Small intestine (tissue), 7 donors: ENCODE measurements around the gene C17orf67. TPM values are rescaled to one million over a fixed set of nuclear protein-coding genes. Genes with fewer than 3 reads are reported as not detected.

Source experiments
- DNase-seq, 2 donors: peaks; one replicate each; pipeline versions ENCODE4 v3.0.0 to v3.0.0-alpha.2; 2013
- FAIRE-seq: peaks from 2 replicates; lab custom pipeline; 2012; peaks lifted over from hg19 to GRCh38; lab: Jason Lieb, UNC
- H3K27ac ChIP-seq, 3 donors: one replicate each; pipeline ENCODE4 v1.5.1; 2013; ENCODE audit warnings: low read length in 2 of 3, mild to moderate bottlenecking in 2 of 3, control low read depth in 1 of 3, inconsistent platforms in 1 of 3, low read depth in 1 of 3, moderate library complexity in 1 of 3
- H3K27me3 ChIP-seq, 3 donors: one replicate each; pipeline ENCODE4 v1.6.1; 2013; ENCODE audit warnings: low read length in 3 of 3, inconsistent platforms in 1 of 3; ENCODE audit not compliant: control insufficient read depth in 3 of 3, insufficient read depth in 3 of 3
- H3K36me3 ChIP-seq, 3 donors: one replicate each; pipeline ENCODE4 v1.6.1; 2013; ENCODE audit warnings: low read length in 3 of 3, inconsistent platforms in 1 of 3, low read depth in 1 of 3, mild to moderate bottlenecking in 1 of 3, moderate library complexity in 1 of 3; ENCODE audit not compliant: control insufficient read depth in 3 of 3, insufficient read depth in 2 of 3
- H3K4me1 ChIP-seq, 3 donors: one replicate each; pipeline ENCODE4 v1.6.1; 2013; ENCODE audit warnings: low read length in 2 of 3, inconsistent platforms in 1 of 3, low read depth in 1 of 3, mild to moderate bottlenecking in 1 of 3, moderate library complexity in 1 of 3; ENCODE audit not compliant: control insufficient read depth in 3 of 3, insufficient read depth in 2 of 3
- H3K4me3 ChIP-seq, 3 donors: one replicate each; pipeline ENCODE4 v1.5.1; 2013; ENCODE audit warnings: low read length in 3 of 3, control low read depth in 1 of 3, inconsistent platforms in 1 of 3, low read depth in 1 of 3, mild to moderate bottlenecking in 1 of 3, moderate library complexity in 1 of 3
- H3K9me3 ChIP-seq, 2 donors: one replicate each; pipeline ENCODE4 v1.6.1; 2013; ENCODE audit warnings: low read depth in 1 of 2, low read length in 1 of 2; ENCODE audit not compliant: control insufficient read depth in 2 of 2, insufficient read depth in 1 of 2
- WGBS, 3 donors: extraction: QIAGEN DNeasy Blood & Tissue Kit; methylation state at CpG; one replicate each; pipeline ENCODE4 v1.1.7; 2013; 5-methylcytosine and 5-hydroxymethylcytosine counted together
- polyA plus RNA-seq, 4 donors: library from polyadenylated mRNA; stranded (reverse) in 3 of 4; unstranded in 1 of 4; fragments of 200-250 nt in 3 of 4; fragments of 120-200 nt in 1 of 4; gene quantifications; one replicate each; pipeline versions ENCODE4 v1.2.1 to v1.2.3, GENCODE V29; 2013
- donor health status: healthy with polysubstance abuse.
- donor health status: control.
- donor health status: control.
- donor health status: Bipolar disorder and iron deficiency.
- donor health status: healthy.

The C17orf67 gene
- polyA plus RNA-seq, 4 donors, result 0.62 to 41.9 (median 6.6) TPM

- H3K4me1 ChIP-seq, result peaks cover 0 to 5% (median 0%) of the 10 kb centered on the region in 3 donors
- FAIRE-seq, result no peak
- H3K9me3 ChIP-seq, result peaks cover 0 to 7% of the 10 kb centered on the region in 2 donors
- WGBS, 3 donors, result 8 to 21% (median 12%) methylated on average over 14 of the region's 14 CpGs
- H3K4me3 ChIP-seq, result no peak overlapping the region
- no peak overlapping the region for H3K27ac ChIP-seq
- no peaks in the 10 kb centered on the region for H3K27me3 ChIP-seq
- peak; percentile 90 to 92 for DNase-seq
- no peaks in the 10 kb centered on the region for H3K36me3 ChIP-seq
Observed at GRCh38 chr17:56819431-56820145, 14.1 kb downstream of the C17orf67 start.

- no peaks in the 10 kb centered on the region for H3K36me3 ChIP-seq
- H3K4me1 ChIP-seq, result no peaks in the 10 kb centered on the region
- H3K27me3 ChIP-seq, result peaks cover 0 to 4% (median 0%) of the 10 kb centered on the region in 3 donors
- no peak overlapping the region for H3K4me3 ChIP-seq
- WGBS, 3 donors, result 91 to 96% (median 92%) methylated on average over 2 of the region's 2 CpGs
- no peak overlapping the region for H3K27ac ChIP-seq
- DNase-seq, result no peak
- FAIRE-seq, result no peak
- H3K9me3 ChIP-seq, result peaks cover 0 to 3% of the 10 kb centered on the region in 2 donors
Observed at GRCh38 chr17:56819030-56819429, 14.7 kb downstream of the C17orf67 start.

GRCh38 chr17:56817066-56817465 lies 16.7 kb downstream of the C17orf67 start:
- H3K27ac ChIP-seq, result no peak overlapping the region
- no peaks in the 10 kb centered on the region for H3K36me3 ChIP-seq
- FAIRE-seq (no peak), DNase-seq (no peak)
- H3K9me3 ChIP-seq, result no peaks in the 10 kb centered on the region
- peaks cover 0 to 5% (median 0%) of the 10 kb centered on the region in 3 donors for H3K27me3 ChIP-seq
- H3K4me1 ChIP-seq, result no peaks in the 10 kb centered on the region
- no peak overlapping the region for H3K4me3 ChIP-seq

- H3K27ac ChIP-seq, result no peak overlapping the region
- H3K9me3 ChIP-seq, result no peaks in the 10 kb centered on the region
- H3K4me3 ChIP-seq, result no peak overlapping the region
- FAIRE-seq, result no peak
- no peak for DNase-seq
- no peaks in the 10 kb centered on the region for H3K36me3 ChIP-seq
- 74 to 91% (median 90%) methylated on average over 6 of the region's 6 CpGs for WGBS, 3 donors
- no peaks in the 10 kb centered on the region for H3K4me1 ChIP-seq
- peaks cover 0 to 5% (median 0%) of the 10 kb centered on the region in 3 donors for H3K27me3 ChIP-seq
Observed at GRCh38 chr17:56815711-56816110, 18.0 kb downstream of the C17orf67 start.

GRCh38 chr17:56812901-56813388 lies 20.8 kb downstream of the C17orf67 start:
- WGBS, 3 donors, result 51 to 77% (median 66%) methylated on average over 7 of the region's 7 CpGs
- no peak overlapping the region for H3K27ac ChIP-seq
- no peak for FAIRE-seq
- peaks cover 0 to 5% (median 0%) of the 10 kb centered on the region in 3 donors for H3K27me3 ChIP-seq
- no peak overlapping the region for H3K4me3 ChIP-seq
- no peaks in the 10 kb centered on the region for H3K36me3 ChIP-seq
- no peak for DNase-seq
- no peaks in the 10 kb centered on the region for H3K9me3 ChIP-seq
- H3K4me1 ChIP-seq, result no peaks in the 10 kb centered on the region

GRCh38 chr17:56810891-56811775 lies 22.6 kb downstream of the C17orf67 start:
- Histone ChIP-seq H3K4me3 (no peak overlapping the region), H3K4me1 (no peaks in the 10 kb centered on the region), H3K9me3 (no peaks in the 10 kb centered on the region), H3K36me3 (no peaks in the 10 kb centered on the region), H3K27ac (no peak overlapping the region), H3K27me3 (peaks cover 0 to 5% (median 0%) of the 10 kb centered on the region in 3 donors)
- WGBS, 3 donors, result 88 to 91% (median 89%) methylated on average over 12 of the region's 12 CpGs
- DNase-seq (no peak), FAIRE-seq (no peak)

GRCh38 chr17:56810343-56810742 lies 23.4 kb downstream of the C17orf67 start:
- FAIRE-seq (no peak), DNase-seq (no peak)
- Histone ChIP-seq H3K36me3 (no peaks in the 10 kb centered on the region), H3K9me3 (no peaks in the 10 kb centered on the region), H3K4me1 (no peaks in the 10 kb centered on the region), H3K4me3 (no peak overlapping the region), H3K27ac (no peak overlapping the region), H3K27me3 (peaks cover 0 to 5% (median 0%) of the 10 kb centered on the region in 3 donors)
- WGBS, 3 donors, result 76 to 91% (median 86%) methylated on average over 2 of the region's 2 CpGs

GRCh38 chr17:56809820-56810179 lies 23.9 kb downstream of the C17orf67 start:
- no peaks in the 10 kb centered on the region for H3K9me3 ChIP-seq
- no peak overlapping the region for H3K4me3 ChIP-seq
- H3K27me3 ChIP-seq, result peaks cover 0 to 5% (median 0%) of the 10 kb centered on the region in 3 donors
- H3K36me3 ChIP-seq, result no peaks in the 10 kb centered on the region
- DNase-seq (no peak), FAIRE-seq (no peak)
- WGBS, 3 donors, result 79 to 93% (median 85%) methylated on average over 1 of the region's 1 CpG
- no peaks in the 10 kb centered on the region for H3K4me1 ChIP-seq
- H3K27ac ChIP-seq, result no peak overlapping the region
